ENCODE results near the gene SLC38A1.
"Not testable (repeated sequence)": the region's sequence is repeated elsewhere in the genome, so short reads cannot be mapped to it uniquely, and the experiment has no call there.

The SLC38A1 gene

GRCh38 chr12:46296822-46297221, 28.0 kb upstream of the SLC38A1 start:
- no peak overlapping the region for H3K9ac ChIP-seq (ENCODE audit: insufficient read length, low read depth)
- no peak for DNase-seq (ENCODE audit: low read depth, low spot score)
- H3K4me1 ChIP-seq (ENCODE audit: insufficient read depth, insufficient read length), result no peaks in the 10 kb centered on the region
- peaks cover 7% of the 10 kb centered on the region; the same call in 1 of the 2 replicates for H3K9me3 ChIP-seq (ENCODE audit: insufficient read depth, low read length)
- H3K4me3 ChIP-seq (ENCODE audit: insufficient read length, low read depth), result no peak overlapping the region
- no peaks in the 10 kb centered on the region for H3K36me3 ChIP-seq (ENCODE audit: insufficient read depth, insufficient read length, low read length)
- TF ChIP-seq SUZ12 (IDR thresholded peaks at IDR 0.05; ENCODE audit: extremely low read depth, insufficient read depth, insufficient read length), result no peak
- no peak for TF ChIP-seq YY1 (IDR thresholded peaks at IDR 0.05; ENCODE audit: insufficient read depth, insufficient read length)
- no peaks in the 10 kb centered on the region for H3K27me3 ChIP-seq (ENCODE audit: insufficient read depth, insufficient read length)

DNA sequence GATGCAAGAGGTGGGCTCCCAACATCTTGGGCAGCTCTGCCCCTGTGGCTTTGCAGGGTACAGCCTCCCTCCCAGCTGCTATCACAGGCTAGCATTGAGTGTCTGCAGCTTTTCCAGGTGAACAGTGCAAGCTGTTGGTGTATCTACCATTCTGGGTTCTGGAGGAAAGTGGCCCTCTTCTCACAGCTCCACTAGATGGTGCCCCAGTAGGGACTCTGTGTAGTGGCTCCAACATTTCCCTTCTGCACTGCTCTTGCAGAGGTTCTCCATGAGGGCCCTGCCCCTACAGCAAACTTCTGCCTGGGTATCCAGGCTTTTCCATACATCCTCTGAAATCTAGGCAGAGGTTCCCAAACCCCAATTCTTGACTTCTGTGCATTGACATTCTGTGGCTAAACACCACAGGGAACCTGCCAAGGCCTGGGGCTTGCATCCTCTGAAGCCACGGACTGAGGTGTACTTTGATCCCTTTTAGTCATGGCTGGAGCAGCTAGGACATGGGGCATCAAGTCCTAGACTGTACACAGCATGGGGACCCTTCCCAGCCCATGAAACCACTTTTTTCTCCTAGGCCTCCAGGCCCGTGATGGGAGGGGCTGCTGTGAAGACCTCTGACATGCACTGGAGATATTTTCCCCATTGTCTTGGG, 24.0 kb upstream of the SLC38A1 start:
- no peaks in the 10 kb centered on the region for H3K4me1 ChIP-seq (ENCODE audit: insufficient read depth, insufficient read length)
- H3K9me3 ChIP-seq (ENCODE audit: insufficient read depth, low read length), result peaks cover 7% of the 10 kb centered on the region; the same call in 1 of the 2 replicates
- H3K4me3 ChIP-seq (ENCODE audit: insufficient read length, low read depth), result no peak overlapping the region
- no peaks in the 10 kb centered on the region for H3K27me3 ChIP-seq (ENCODE audit: insufficient read depth, insufficient read length)
- H3K36me3 ChIP-seq (ENCODE audit: insufficient read depth, insufficient read length, low read length), result no peaks in the 10 kb centered on the region
- no peak for DNase-seq (ENCODE audit: low read depth, low spot score)
- no peak for TF ChIP-seq YY1 (IDR thresholded peaks at IDR 0.05; ENCODE audit: insufficient read depth, insufficient read length)
- no peak for TF ChIP-seq SUZ12 (IDR thresholded peaks at IDR 0.05; ENCODE audit: extremely low read depth, insufficient read depth, insufficient read length)
- no peak for TF ChIP-seq ZNF274 (IDR thresholded peaks at IDR 0.05; ENCODE audit: low read depth, low read length)
- no peak overlapping the region for H3K9ac ChIP-seq (ENCODE audit: insufficient read length, low read depth)

GRCh38 chr12:46291953-46292352, 23.1 kb upstream of the SLC38A1 start:
- H3K27me3 ChIP-seq (ENCODE audit: insufficient read depth, insufficient read length); H3K4me1 ChIP-seq (ENCODE audit: insufficient read depth, insufficient read length); H3K4me3 ChIP-seq (ENCODE audit: insufficient read length, low read depth); H3K9ac ChIP-seq (ENCODE audit: insufficient read length, low read depth); H3K9me3 ChIP-seq (ENCODE audit: insufficient read depth, low read length); H3K36me3 ChIP-seq (ENCODE audit: insufficient read depth, insufficient read length, low read length); DNase-seq (ENCODE audit: low read depth, low spot score): not testable (repeated sequence)

GRCh38 chr12:46285177-46285576, 16.3 kb upstream of the SLC38A1 start:
- H3K4me3 ChIP-seq (ENCODE audit: insufficient read length, low read depth); H3K36me3 ChIP-seq (ENCODE audit: insufficient read depth, insufficient read length, low read length); H3K4me1 ChIP-seq (ENCODE audit: insufficient read depth, insufficient read length); DNase-seq (ENCODE audit: low read depth, low spot score); H3K27me3 ChIP-seq (ENCODE audit: insufficient read depth, insufficient read length); H3K9ac ChIP-seq (ENCODE audit: insufficient read length, low read depth): not testable (repeated sequence)
- H3K9me3 ChIP-seq (ENCODE audit: insufficient read depth, low read length), result peaks cover 32% of the 10 kb centered on the region

- TF ChIP-seq ZNF274 (IDR thresholded peaks at IDR 0.05; ENCODE audit: low read depth, low read length), result no peak
Measured at GRCh38 chr12:46282829-46283228, 14.0 kb upstream of the SLC38A1 start.

GRCh38 chr12:46276756-46277155, 7.9 kb upstream of the SLC38A1 start:
- DNase-seq (ENCODE audit: low read depth, low spot score), result no peak
- H3K9me3 ChIP-seq (ENCODE audit: insufficient read depth, low read length), result no peaks in the 10 kb centered on the region
- H3K4me3 ChIP-seq (ENCODE audit: insufficient read length, low read depth), result no peak overlapping the region
- no peaks in the 10 kb centered on the region for H3K4me1 ChIP-seq (ENCODE audit: insufficient read depth, insufficient read length)
- H3K27me3 ChIP-seq (ENCODE audit: insufficient read depth, insufficient read length), result no peaks in the 10 kb centered on the region
- peaks cover 9% of the 10 kb centered on the region for H3K36me3 ChIP-seq (ENCODE audit: insufficient read depth, insufficient read length, low read length)
- no peak overlapping the region for H3K9ac ChIP-seq (ENCODE audit: insufficient read length, low read depth)
- no peak for TF ChIP-seq ZNF274 (IDR thresholded peaks at IDR 0.05; ENCODE audit: low read depth, low read length)
- TF ChIP-seq YY1 (IDR thresholded peaks at IDR 0.05; ENCODE audit: insufficient read depth, insufficient read length), result no peak
- TF ChIP-seq SUZ12 (IDR thresholded peaks at IDR 0.05; ENCODE audit: extremely low read depth, insufficient read depth, insufficient read length), result no peak

More at GRCh38 chr12:46282829-46283228, 14.0 kb upstream of the SLC38A1 start:
- H3K9me3 ChIP-seq (ENCODE audit: insufficient read depth, low read length), result peaks cover 32% of the 10 kb centered on the region
- H3K9ac ChIP-seq (ENCODE audit: insufficient read length, low read depth), result no peak overlapping the region
- no peak for DNase-seq (ENCODE audit: low read depth, low spot score)
- H3K27me3 ChIP-seq (ENCODE audit: insufficient read depth, insufficient read length), result no peaks in the 10 kb centered on the region
- no peaks in the 10 kb centered on the region for H3K4me1 ChIP-seq (ENCODE audit: insufficient read depth, insufficient read length)
- no peak overlapping the region for H3K4me3 ChIP-seq (ENCODE audit: insufficient read length, low read depth)
- H3K36me3 ChIP-seq (ENCODE audit: insufficient read depth, insufficient read length, low read length), result no peaks in the 10 kb centered on the region

DNA sequence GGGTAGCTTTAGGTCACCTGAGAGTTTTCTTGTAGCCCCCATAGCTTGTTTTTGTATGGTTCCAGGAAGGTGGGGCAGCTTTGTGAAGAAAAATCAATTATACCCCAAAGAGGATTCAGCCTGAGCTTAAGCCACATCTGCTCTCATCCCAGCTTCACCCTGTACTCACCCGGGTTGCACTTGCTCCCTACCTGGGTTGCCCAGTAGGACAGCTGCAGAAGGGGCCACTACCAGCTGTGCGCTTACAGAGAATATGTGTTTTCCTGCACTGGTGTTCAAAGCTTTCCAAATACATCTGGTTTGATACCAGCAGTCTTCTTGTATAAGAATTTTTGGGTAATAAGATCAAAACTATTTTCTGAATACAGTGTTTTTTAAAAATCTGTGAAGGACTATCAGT, 3.0 kb upstream of the SLC38A1 start:
- Histone ChIP-seq H3K36me3 (ENCODE audit: insufficient read depth, insufficient read length, low read length) (peaks cover 6% of the 10 kb centered on the region), H3K9me3 (ENCODE audit: insufficient read depth, low read length) (no peaks in the 10 kb centered on the region), H3K9ac (ENCODE audit: insufficient read length, low read depth) (no peak overlapping the region), H3K27me3 (ENCODE audit: insufficient read depth, insufficient read length) (no peaks in the 10 kb centered on the region), H3K4me3 (ENCODE audit: insufficient read length, low read depth) (no peak overlapping the region), H3K4me1 (ENCODE audit: insufficient read depth, insufficient read length) (no peaks in the 10 kb centered on the region)
- no peak for DNase-seq (ENCODE audit: low read depth, low spot score)
- TF ChIP-seq ZNF274 (IDR thresholded peaks at IDR 0.05; ENCODE audit: low read depth, low read length), result no peak
- TF ChIP-seq SUZ12 (IDR thresholded peaks at IDR 0.05; ENCODE audit: extremely low read depth, insufficient read depth, insufficient read length), result no peak
- no peak for TF ChIP-seq YY1 (IDR thresholded peaks at IDR 0.05; ENCODE audit: insufficient read depth, insufficient read length)
